ENCODE data around the gene MTR.

The MTR gene

DNA sequence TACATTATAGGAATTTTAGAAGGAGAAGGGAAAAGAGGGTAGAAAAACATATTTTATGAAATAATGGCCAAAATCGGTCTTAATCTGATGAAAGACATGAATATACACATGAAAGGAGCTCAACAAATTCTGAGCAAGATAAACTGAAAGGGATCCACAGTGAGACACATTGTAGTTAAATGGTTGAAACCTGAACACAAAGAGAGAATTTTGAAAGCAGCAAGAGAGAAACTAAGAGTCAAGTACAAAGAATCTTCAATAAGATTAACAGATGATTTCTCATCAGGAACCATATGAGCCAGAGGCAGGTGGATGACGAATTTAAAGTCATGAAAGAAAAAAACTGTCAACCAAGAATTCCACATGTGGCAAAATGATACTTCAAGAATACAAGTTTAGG lies 15.8 kb upstream of the MTR start:
- DNase-seq (ENCODE audit: low read depth) = no peak

DNA sequence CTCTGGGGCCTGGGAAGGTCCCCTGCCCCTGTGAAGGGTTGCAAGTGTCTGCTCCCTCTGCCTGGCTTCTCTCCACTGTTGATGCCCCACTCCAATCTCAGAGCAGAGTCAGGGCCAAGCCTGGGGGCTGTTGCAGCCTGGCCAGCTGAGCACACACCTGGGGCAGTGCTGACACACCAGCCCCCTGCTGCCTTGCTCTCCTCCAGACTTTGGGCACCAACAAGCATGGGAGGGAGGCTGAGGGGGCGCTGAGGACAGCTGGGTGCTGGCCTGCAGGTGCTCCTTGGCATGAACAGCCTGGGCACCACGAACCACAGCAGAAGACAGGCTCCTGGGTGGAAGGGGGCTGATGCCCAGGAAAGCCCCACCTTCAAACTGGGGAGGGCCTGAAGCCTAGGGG lies 9.6 kb upstream of the MTR start:
- DNase-seq (ENCODE audit: low read depth) = no peak

DNA sequence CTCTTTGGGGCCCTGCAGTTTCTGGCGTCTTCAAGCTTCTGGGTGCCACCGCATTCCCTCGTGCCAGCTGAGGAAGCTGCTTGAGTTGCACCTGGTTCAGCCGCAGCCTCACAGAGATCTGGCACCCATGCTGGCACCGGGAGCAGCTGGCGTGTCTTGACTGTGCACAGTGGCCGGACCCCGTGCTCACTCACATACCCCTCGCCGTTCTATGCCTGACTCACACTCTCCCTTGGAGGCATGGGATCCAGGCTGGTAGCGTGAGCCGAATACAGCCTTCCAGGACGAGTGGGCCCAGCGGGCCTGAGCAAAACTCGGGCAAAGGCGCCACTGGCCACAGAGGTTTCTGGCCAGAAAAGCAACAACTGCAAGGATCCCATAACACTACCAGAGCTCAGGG lies 8.6 kb upstream of the MTR start:
- no peak for DNase-seq (ENCODE audit: low read depth)

DNA sequence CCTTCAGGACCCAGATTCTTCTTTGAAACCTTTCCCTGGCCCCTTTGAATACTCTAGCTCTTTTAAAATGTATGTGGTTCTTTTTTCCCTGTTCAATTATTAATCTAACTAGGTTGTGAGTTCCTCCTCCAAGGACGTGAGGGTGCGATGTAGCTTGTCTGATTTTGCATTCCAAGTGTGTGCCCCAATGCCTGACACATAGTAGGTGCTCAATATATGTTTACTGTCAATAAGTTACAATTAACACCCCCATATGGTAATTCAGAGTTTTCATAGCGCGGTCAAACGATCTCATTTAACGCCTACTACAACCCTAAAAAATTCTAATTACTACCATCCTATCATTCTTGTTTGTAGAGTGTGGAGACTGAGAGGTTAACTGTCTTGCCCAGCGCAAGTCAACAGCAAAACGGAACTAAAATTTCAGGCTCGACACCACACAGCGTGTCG lies 482 bp upstream of the MTR start:
- DNase-seq (ENCODE audit: low read depth) = no peak

DNA sequence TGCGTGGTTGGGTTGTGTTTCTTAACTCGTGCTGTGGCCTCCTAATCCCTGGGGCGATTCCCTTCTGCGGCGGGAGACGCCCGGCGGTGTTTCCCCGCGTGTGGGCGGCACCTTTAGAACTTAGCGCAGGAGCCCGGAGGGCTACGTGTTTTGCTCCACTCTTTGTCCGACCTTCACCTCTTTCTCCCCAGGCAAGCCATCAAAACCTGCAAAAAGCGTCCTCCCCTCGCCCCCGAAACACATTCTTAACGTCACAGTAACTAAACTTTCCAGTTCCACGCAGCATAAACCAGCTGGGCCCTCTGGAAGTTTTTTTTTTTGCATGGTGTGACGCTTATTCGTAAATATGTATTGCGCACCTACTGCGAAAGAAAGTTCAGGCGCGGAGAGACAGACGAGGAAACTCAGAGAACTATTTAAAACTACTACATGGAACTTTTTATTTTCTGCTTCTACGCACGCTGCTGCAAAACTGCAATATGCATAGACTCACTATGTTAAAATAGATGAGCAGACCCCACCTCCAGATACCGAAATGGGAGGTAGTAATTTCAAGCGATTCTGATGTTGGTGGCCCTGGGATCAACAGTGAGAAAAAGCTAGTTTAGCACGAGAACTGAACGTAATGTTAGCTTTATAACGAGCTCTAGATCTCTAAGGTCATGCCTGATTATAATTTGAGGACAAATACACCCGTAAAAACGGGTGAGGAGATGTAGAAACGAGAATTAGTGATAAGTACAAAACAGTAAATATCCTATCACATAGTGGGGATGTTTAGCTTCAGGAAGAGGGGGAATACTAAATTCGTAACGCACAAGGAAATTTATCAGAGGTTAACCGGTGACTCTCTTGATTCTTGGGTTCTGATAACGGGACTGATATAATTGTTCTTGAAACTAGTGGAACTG lies 920 bp downstream of the MTR start:
- DNase-seq (ENCODE audit: low read depth) = peak; percentile 23

DNA sequence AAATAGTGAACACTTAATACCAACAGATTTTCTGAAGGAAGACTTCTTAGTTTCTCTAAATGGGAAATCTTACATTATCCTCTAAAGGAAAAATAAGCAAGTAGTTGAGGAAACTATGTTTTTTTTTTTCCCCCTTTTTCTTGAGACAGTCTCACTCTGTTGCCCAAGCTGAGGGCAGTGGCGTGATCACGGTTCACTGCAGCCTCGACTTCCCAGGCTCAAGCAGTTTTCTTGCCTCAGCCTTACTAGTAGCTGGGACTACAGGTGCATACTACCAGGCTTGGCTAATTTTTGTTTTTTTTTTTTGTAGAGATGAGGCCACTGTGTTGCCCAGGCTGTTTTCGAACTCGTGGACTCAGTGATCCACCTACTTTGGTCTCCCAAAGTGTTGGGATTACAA lies 3.9 kb downstream of the MTR start:
- no peak for DNase-seq (ENCODE audit: low read depth)

DNA sequence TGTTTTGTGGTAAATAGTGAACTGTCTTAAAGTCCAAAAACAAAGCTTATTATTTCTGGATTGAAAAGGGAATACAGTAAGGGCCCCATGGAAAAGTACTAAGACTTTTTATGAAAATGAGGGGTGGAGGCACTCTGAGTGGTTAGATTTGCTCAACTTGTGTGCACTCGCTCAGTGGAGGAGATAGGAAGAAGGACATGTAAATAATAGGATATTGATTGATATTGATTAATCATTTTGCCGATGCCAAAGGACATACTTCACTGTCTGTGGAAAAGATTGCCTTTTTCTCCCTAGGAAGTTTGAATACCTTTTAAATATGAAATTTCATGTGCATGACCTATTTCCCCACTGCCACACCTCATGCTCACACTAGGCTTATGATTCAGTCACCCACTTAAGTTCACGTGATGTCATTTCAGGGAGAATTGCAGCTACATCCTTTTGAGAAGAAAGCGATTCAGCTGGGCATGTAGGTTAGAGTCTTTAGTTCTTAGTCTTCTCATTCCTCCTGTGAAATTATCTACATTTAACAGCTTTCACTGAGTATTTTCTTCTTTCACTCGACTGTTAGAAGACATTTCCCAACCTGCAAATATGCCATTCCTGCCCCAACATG lies 5.0 kb downstream of the MTR start:
- peak; percentile 4 for DNase-seq (ENCODE audit: low read depth)

DNA sequence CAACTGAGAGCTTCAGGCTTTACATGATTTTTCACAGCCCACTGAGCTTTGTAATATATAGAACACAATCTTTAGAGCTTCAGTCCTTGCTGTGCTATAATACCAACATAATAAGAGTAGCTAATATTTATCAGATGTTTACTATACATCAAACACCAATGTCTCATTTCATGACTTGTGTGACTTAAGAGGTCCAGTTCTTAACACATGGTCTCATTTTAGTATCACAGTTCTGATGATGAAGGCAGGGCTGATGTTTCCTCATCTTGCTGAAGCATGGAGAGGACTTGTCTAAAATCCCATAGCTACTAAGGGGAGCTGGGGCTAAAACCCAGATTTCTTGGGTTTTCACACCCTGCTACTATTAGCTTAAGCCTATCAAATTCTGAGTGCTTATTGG lies 5.5 kb downstream of the MTR start:
- no peak for DNase-seq (ENCODE audit: low read depth)

DNA sequence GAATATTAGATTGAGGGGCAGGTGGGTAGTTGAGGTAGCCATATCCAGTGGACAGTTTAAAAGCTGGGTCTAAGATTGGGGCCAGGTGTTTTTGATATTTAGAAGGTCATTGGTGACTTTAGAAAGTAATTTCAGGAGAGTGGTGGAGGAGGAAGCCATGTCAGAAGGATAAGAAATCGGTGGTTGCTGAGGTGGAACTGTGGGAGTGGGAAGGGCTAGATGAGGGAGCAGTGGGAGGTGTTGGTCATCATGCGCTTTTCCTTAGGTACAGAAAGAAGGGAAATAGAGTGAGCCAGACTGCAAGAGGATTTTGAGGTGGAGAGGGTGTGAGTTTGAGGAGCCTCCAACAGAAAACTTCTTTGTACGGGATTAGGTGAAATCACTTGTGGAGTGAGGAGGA lies 7.2 kb downstream of the MTR start:
- no peak for DNase-seq (ENCODE audit: low read depth)

DNA sequence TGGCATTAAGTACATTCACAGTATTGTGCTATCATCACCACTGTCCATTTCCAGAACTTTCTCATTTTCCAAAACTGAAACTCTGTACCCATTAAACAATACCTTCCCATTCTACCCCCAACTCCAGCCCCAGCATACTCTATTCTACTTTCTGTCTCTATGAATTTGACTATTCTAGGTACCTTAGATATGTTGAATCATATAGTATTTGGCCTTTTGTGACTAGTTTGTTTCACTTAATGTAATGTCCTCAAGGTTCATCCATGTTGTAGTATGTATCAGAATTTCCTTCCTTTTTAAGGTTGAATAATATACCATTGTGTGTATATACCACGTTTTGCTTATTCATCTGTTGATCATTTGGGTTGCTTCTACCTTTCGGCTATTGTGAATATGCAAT lies 11.5 kb downstream of the MTR start:
- no peak for DNase-seq (ENCODE audit: low read depth)

DNA sequence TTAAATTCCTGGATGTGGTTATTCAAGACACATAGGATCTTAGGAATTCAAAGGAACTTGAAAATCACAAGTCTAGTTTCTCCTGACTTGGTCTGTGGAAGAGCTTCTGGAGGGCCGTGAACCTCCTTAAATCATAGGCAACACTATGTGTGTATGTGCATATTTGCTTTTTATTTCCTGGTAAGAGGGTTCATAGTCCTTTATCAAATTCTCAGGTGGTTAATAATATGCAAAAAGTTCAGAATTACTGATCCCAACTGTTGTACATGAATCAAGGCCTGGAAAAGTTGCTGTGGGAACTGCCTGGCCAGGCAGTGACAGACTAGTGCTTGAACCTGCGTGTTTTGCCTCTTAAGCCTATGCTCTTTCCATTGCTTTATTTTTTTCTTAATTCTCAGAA lies 12.9 kb downstream of the MTR start:
- no peak for DNase-seq (ENCODE audit: low read depth)

DNA sequence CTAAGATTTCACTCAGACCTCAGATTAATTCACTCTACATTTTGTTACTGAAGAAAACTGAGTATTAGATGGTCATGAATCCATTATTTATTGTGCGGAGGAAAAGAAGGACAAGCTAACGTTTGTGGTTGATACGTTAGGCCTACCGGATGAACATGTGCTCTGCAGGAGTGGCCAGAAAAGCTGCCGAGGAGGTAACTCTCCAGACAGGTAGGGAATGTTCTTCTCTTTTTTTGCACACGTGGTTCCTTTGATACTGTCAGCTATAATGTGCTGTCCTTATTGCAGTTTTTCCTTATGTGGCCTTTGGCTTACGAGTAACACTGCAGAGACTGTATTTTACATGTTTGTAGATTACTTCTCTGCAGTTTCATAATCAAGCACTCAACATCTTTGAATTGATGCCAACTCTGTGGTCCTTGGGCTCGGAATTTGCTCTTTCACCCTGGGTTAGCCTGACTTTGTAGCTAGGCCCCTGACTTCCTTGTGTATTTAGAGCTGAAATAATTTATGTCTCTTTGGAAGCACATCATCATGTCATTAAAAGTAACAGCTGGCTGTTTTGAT lies 13.6 kb downstream of the MTR start:
- DNase-seq (ENCODE audit: low read depth) = no peak

DNA sequence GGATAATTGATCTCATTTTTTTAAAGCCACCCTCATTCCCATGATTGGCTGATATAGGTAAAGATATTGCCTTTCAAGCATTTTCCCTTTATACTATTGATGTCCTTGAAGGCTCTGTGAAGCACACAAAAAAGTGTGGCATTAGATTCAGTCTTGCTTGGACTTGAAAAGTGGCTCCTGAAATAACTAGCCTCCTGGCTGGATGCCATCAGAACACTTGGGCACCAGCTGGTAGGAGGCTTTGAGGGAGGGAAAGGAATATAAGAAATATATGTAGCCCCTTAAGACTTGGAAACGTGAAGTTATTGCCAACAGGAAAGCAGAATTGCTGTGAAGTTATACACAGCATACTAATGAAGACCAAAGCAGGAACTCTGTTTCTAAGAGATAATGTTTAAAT lies 14.1 kb downstream of the MTR start:
- DNase-seq (ENCODE audit: low read depth) = no peak

DNA sequence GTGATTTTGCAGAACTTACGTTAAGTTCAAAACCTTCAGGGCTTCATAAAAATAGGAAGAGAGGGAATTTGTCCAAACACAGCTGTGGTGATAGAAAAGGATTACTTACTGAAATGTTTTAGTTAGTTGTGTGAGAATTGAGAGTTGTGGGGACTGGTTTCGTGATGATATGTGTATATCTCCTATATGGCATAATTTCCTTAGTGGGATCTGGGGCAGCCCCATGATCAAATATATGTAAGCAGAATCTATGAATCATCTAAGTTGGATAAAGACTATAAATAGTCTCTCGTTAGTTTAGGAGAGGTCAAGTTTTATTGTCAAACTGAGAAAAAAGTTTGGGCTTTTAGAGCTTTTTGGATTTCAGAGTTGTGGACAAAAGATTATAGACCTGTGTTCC lies 14.9 kb downstream of the MTR start:
- no peak for DNase-seq (ENCODE audit: low read depth)

DNA sequence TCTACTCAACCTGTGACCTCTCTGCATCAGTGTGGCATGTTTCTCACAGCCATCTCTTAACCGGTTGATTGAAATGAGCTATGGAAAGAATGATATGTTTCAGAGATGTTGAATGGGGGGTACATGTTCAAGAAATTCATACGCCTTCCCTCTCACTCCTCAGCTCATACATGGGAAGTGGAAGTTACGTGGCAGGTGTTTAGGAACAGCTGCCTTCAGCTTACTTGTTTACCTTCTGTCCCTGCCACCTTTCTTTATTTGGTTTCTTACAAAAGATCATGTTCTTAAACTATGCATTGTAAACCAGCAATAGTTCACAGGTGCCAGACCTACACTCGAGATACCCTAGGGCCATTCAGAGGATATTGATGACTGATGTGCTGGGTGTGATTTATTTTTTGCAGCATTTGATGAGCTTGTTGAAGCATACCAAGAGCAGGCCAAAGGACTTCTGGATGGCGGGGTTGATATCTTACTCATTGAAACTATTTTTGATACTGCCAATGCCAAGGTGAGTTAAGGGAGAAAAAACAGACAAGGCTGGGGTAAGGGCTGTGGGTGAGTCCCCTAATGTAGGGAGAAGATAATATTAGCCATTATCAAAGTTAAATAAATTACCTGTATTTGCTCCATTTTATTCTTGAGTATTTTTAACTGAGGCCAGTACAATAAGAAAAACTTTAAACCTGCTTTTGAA lies 17.4 kb downstream of the MTR start:
- no peak for DNase-seq (ENCODE audit: low read depth)

DNA sequence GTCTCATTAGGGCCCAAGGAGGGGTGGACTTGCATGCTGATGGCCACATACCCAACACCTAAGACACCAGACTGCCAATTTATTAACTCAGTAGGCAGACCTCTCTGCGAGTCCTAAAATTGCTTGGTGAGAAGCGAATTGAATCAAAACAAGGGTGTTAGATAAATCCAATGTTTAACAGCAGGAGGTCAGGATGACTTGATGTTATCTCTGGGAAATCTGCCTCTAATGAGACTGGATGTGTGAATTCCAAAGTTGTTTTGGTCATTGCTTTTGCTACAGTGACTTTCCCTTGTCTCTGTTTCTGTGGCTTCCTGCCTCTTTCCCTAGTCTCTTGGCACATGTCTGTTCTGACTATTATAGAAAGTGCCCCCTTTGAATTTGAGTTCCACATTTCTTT lies 20.8 kb downstream of the MTR start:
- DNase-seq (ENCODE audit: low read depth) = no peak

DNA sequence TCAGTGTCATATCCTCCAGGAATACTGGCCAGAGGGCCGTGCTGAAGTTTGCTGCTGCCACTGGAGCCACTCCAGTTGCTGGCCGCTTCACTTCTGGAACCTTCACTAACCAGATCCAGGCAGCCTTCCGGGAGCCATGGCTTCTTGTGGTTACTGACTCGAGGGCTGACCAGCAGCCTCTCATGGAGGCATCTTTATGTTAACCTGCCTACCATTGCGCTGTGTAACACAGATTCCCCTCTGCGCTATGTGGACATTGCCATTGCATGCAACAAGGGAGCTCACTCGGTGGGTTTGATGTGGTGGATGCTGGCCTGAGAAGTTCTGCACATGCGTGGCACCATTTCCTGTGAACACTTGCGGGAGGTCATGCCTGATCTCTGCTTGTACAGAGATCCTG lies 24.8 kb downstream of the MTR start:
- DNase-seq (ENCODE audit: low read depth) = no peak

DNA sequence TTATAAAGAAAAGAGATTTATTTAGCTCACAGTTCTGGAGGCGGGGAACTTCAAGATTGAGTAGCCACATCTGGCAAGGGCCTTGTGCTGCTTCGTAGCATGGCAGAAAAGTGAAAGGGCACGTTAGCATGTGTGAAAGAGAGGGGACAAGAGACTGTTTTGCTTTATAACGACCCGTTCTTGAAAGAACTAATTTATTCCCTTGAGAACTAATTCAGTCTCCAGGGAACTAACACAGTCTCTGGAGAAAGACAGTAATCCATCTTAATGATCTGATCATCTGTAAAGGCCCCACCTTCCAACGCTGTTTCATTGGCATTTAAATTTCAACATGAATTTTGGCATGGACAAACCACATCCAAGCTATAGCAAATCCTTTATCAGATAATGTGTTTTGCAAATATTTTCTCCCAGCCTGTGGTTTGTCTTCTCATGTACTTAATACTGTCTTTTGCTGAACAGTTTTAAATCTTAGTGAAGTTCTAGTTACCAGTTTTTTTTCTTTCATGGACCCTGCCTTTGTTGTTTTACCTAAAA lies 26.1 kb downstream of the MTR start:
- no peak for DNase-seq (ENCODE audit: low read depth)

DNA sequence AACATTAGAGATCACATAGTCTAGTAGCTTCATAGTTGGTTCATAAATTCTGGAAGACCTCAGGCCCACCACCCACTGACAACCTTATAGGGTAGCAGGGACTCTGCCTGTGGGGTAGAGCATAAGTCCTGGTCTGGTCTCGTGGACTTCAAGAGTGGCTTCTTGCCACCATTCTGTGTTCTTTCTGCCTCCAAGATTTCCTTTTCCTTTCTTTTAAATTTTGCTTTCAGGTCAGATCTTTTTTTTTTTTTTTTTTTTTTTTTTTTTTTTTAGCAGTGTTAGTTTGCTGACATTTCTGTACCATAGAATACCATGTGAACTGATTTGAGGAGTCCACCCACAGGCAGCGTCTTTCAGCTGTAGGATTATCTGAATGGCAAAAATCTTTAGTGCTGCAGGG lies 28.5 kb downstream of the MTR start:
- DNase-seq (ENCODE audit: low read depth) = no peak

DNA sequence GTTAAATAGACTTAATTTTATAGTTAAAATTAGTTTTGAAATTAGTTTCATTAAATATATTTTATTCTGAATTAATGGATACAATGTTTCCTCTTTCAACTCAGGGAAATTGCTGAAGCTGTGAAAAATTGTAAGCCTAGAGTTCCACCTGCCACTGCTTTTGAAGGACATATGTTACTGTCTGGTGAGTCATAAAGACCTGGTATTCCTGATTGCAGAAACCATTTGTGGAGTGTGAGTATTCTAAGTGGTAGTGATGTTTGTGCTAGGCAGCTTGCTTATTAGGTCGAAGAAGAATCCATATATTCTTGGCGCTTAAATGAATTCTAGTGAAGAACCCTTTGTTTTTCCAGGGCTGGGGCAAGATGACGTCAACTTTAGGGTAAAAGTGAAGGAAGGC lies 34.0 kb downstream of the MTR start:
- no peak for DNase-seq (ENCODE audit: low read depth)

DNA sequence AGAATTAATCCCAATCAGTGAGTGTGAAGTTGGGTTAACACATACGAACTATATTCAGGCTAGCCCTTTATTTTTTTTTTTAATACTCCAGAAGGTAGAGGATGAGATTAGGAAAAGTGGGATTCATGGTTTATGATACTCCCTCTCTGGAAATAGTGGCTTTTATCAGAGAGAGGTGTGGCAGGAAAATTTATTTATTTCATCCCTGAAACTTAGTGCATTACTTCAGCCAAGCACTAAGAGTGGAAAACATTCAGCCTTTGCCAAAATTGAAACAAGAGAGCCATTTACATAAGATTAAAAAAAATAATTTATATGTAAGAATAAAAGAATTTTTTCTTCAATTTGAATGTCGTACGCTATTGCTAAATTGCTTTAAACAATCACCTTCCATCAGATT lies 35.0 kb downstream of the MTR start:
- no peak for DNase-seq (ENCODE audit: low read depth)

DNA sequence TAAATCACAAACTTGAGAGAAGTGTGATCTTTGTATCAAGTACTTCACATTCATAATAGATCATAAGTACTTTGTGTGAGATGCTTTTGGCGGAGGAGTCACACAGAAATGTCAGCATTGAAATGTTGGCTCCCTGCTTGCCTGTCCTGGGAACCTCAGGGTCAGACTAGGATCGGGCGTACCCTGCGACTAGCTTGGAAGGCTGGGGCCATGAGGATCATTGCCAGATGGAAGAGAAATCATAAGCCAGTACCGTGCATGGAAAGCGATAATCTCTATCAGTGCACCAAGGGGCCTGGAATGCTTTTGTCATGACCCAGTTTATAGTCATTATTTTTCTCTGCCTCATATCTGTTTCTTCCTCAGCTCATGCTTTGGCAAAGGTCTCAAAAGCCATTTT lies 35.5 kb downstream of the MTR start:
- DNase-seq (ENCODE audit: low read depth) = no peak

DNA sequence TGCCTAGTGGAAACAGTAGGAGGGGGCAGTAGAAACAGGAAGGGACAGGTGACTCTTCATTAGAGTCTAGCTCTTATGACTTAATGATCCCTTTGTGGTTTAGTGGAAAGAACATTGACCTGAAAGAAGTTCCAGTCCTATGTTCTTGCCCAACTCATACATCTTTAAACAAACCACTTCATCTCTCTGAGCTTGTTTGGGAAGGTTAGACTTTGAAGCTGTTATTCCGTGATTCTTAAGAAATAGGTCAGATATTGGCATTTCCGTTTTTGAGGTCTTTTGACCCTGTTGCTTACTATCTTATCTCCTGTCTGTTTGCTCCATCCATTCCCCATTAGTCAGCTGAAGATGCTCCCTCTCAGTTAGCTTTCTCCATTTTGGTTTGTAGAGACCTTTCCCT lies 38.5 kb downstream of the MTR start:
- no peak for DNase-seq (ENCODE audit: low read depth)

Data from HS-5 (cell line).